ENCODE data around the gene ANKHD1.
A peak's percentile ranks its signal among the peaks of the same experiment; 100 is the strongest.
"Not testable (repeated sequence)": the region's sequence is repeated elsewhere in the genome, so short reads cannot be mapped to it uniquely, and the experiment has no call there.

Gene ANKHD1

DNA sequence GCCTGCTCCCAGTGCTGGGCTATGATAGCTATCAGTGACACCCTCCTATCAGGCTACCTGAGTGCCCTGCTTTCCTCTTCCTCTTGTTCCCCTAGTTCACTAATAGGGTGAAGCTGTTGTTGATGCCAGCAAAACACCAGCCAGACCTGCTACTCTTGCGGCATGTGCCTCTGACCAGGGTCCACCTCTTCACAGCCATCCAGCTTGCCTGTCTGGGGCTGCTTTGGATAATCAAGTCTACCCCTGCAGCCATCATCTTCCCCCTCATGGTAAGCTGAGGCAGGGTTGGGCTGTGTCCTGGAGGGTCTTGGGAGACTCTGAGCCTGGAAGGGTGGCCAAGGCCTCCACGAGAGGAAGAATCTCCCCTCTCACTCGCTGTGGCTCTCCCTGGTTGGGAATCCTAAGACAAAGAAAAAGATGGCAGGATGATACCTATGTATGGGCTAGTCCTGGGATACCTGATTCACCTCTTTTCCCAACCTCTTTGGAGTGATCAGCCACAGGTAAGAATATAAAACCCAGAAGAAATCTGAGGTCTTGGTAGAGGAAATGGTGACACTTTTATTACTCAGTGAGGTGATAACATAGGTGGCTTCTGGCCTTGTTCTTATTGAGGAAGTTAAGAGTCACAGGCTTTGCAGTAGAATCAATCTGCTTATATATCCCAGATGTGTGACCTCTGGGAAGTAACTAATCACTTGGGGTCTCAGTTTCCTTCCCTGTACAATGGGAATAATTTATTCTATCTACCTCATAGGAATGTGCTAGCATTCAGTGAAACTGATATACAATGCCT, 30.1 kb upstream of the ANKHD1 start:
- no peak for DNase-seq

DNA sequence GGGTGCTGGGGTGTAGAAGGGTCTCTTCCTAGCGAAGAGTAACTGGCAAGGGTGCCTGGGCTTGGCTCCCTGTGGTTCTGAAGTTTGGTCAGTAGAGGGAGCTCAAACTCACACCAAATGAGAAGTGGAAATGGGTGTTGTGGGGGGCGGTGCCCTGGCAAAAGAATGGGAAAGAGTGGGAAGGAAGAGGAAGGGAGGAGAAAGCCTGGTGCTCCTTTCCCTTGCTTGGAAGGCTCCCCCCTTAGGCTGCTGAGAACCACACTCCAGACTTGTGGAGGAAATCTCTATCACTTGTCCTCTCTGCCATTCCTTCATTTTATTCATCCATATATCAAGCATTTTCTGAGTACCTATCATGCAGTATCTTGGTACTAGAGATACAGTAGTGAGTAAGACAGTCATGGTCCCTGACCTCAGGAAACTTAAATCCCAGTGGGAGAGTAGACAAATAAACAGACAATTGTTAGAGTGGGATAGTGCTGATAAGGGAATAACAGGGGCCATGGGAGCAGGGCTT, 28.6 kb upstream of the ANKHD1 start:
- DNase-seq: peak; percentile 82 to 89

DNA sequence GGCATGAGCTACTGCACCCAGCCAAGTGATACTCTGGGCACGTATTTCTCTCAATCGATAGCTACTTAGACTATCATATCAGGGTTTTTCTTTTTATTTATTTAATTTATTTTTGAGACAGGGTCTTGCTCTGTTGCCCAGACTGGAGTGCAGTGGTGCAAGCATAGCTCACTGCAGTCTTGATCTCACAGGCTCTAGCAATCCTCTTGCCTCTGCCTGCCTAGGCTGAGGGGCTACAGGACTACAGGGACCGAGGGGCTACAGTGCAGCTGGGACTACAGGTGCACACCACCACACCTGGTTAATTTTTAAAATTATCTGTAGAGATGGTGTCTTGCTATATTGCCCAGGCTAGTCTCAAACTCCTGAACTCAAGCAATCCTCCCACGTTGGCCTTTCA, 20.3 kb upstream of the ANKHD1 start:
- DNase-seq: no peak

DNA sequence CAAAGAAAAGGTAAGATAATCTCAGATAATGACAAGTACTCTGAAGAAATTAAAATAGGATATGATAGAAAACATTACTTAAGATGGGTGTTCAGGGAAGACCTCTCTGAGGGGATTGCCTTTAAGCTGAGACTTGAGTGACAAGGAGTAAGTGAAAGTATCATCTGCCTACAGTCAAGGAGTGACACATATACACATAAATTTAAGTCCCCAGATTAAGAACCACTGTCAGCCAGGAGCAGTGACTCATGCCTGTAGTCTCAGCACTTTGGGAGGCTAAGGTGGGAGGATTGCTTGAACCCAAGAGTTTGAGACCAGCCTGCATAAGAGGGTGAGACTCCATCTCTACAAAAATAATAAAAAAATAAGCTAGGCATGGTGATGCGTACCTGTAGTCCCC, 19.7 kb upstream of the ANKHD1 start:
- DNase-seq: no peak

DNA sequence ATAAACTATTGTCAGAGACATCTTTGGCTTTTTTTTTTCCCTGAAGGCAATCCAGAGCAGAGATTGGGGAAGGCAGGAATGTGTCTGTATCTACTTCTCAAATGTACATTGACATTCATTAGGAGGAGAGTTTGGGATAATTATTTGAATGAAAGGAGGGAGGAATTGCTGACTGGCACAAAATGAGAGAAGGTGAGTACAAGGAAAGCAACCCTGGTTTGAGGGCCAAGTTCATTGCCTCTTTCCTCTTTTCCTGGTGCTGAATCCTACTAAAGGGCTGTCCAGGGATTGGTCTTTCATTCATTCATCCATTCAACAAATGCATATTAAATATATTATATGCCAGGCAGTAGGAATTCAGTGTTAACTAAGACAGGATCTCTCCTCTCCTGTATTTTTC, 18.8 kb upstream of the ANKHD1 start:
- DNase-seq: no peak

DNA sequence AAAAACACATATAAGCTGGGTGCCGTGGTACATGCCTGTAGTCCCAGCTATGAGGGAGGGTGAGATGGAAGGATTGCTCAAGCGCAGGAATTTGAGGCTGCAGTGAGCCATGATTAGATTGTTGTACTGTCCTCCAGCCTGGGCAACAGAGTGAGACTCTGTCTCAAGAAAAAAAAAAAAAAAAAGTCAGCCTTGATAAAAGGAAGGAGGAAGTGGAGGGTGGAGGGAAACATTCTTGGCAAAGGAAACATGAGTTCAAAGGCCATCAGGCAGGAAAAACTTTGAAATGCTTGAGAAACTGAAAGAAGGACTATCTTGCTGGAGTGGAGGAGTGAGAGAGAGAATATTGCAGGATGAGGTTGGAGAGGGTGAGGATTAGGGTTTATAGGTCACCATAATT, 18.3 kb upstream of the ANKHD1 start:
- no peak for DNase-seq

DNA sequence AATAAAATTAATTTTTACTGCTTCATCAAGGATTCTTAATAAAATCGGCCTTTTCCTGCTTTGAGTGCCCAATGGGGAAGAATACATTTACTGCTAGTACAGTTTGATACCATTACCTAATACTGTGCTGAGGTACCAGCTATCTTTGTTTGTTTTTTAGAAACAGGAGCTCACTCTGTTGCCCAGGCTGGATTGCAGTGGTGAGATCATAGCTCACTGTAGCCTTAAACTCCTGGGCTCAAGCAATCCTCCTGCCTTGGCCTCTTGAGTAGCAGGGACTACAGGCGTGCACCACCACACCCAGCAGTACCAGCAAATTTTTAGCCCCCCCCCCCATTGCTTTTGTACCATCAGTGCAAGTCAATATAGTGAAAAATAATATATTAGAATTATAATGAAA, 13.6 kb upstream of the ANKHD1 start:
- no peak for DNase-seq

DNA sequence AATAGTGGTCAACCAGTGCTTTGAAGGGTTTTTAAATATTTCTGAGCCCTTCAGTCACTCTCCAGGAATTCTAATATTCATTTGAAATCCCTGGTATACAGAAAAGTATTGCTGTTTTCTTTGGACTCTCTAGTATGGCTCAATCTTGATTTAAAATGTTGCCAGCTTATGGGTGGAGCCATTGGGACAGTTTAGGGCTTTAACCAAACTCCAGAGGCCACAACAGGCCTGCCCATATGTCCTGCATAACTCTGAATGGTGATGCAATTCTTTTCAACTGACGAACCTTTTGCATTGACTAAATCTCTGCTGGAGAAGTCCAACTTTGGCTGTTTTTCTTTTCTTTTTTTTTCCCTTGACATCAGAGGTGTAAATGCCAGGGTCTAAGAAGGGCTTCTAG, 10.3 kb upstream of the ANKHD1 start:
- DNase-seq: no peak

DNA sequence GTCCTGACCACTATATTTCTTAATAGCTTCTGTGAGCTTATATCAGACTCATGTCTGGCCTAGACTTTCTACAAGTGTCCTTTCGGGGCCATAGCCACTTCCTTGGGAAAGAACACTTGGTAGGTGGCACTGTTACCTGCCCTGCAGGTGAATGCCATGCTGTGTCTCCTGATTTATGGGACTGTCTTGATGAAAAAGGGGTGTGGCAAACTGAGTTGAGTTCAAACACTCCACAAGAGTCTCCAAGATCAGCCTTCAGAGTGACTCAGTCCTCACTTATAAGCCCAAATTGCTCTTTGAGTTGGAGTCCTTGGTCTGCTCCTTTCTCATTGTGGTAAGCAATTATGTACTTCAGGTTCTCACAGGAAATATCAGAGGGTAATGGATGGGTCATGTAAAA, 9.9 kb upstream of the ANKHD1 start:
- no peak for DNase-seq

DNA sequence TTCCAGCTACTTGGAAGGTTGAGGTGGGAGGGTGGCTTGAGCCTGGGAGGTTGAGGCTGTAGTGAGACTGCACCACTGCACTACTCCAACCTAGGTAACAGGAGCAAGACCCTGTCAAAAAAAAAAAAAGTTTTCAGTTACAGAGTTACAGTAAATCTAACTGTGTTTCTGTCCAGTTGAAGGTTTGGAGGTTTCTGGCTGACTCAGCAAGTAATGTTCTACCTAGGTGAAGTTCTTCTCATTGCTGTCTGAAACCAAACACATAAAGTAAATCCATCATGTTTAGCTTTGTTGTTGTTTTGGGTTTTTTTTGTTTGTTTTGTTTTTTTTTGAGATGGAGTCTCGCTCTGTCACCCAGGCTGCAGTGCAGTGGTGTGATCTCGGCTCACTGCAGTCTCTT, 7.9 kb upstream of the ANKHD1 start:
- DNase-seq: no peak

DNA sequence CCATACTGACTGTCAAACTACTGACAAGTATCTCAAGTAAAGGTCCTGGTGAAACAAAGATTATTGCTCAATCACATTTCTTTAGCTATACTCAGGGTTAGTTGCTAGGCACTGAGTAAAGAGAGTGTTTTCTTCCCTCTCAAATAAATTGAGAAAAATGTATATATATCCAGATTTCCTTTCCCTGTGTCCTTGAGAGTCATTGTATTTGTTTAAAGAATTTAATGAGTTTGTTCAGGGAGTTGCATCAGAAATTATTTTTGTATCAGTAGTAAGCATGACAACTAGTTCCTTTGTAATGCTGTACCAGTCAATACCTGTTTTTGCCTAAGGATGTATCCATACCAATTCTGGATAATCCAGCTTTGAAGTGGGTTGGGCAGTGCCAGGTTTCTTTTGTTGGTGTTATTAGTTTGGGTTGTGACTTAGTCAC, 3.2 kb upstream of the ANKHD1 start:
- DNase-seq: no peak

DNA sequence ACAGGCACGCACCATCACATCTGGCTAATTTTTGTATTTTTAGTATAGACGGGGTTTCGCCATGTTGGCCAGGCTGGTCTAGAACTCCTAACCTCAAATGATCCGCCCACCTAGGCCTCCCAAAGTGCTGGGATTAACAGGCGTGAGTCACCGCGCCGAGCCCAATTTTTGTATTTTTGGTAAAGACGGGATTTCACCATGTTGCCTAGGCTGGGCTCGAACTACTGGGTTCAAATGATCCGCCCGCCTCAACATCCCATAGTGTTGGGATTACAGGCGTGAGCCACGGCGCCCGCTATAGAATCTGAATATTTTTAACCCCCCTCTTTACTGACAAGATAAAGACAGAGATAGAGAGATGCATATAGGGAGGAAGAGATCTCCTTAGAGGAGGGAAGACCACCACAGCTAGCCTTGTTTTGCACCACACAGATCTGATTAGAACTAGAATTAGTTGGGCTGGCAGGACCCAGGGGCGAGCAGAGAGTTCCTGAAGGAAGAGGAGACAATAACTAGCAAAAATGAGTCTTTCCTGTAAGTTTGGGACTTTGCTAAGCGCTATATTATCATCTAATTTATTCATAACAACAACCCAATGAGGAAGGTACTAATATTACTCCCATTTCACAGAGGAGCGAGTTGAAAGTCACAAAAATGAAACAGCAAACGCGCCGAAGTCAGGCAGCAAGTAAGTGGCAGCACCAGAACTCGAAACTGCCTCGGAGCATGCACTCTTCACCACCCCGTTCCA, 1.5 kb upstream of the ANKHD1 start:
- no peak for DNase-seq

DNA sequence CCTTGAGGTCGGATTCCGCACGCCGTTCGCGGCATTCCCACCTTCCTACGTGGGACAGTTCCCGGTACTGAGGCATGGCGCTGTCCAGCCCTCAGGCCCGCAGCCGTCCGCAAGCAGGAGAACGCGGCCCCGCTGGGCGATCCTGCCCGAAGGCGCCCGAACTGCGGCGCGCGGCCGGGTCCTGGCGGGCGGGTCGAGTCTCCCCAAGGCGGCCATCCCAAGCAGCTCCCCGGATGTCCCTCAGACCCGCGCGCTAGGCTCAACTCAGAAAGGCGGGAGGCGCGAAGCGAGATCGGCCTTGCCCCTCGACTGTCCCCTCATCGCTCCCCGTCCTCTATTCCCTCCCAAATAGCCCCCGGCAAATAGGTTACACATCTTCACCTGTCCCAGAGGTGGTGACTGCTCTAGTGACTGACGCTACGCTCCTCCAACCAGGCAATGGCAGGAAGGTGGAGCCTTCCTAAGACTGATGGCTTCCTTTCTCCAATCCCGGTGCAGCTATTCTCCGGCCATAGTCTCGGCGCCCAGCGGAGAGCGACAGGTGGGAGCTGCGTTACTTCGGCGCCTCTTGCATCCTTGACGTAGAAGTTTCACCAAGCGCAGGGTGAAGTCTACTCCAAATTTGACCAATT, 787 bp upstream of the ANKHD1 start:
- DNase-seq: peak; percentile 96 to 97

DNA sequence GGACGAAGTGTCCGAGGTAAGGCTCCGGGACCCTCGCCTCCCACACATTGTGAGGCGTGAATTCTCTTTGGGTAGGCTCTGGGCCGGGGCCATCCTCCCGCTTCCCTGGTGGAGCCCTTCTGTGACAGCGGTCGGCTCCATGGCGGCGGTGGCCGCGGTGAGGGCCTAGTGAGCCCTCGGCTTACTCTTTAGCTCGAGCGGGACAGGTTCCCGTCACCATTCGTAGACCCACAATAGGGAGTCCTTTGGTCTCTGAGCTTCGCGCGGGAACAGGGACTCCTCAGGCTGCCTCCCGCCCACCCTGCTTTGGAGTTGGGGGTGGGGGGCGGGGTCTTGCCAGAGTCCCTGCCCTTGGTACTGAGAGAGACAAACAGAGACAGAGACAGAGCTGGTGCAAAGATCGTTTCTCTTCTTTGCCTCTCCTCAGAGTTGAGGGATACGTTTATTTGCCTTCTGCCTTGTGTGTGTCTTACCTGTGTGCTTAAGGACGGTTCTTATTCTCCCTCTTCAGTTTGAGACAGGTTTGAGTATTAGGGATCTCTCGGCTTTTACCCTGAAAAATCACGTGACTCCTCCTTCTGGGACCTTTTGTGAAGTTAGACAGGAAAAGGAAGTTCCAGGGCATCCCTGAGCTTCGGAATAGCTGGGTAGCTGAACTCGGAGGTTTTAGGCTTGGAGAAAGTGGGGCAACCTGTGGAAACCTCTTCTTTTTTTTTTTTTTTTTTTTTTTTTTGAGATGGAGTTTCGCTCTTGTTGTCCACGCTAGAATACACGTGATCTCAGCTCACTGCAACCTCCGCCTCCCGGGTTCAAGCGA, 833 bp downstream of the ANKHD1 start:
- peak; percentile 48 to 70 for DNase-seq

DNA sequence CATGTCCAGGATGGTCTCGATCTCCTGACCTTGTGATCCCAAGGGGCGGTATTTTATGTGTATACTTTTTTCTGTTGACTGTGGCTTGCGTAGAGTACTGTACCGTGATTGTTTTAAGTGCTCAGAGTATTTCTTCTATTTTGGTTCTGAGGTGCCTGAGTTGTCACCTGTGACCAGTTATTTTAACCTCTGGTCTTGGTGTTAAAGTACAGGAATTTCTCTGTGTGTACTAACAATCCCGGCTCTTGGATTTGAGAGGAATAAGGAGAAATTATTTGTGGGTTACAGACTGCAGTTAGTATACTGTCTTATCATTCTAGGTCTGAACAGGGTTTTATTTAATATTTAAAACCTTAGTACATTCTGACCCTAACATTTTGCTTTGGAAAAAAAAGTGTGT, 2.0 kb downstream of the ANKHD1 start:
- no peak for DNase-seq

DNA sequence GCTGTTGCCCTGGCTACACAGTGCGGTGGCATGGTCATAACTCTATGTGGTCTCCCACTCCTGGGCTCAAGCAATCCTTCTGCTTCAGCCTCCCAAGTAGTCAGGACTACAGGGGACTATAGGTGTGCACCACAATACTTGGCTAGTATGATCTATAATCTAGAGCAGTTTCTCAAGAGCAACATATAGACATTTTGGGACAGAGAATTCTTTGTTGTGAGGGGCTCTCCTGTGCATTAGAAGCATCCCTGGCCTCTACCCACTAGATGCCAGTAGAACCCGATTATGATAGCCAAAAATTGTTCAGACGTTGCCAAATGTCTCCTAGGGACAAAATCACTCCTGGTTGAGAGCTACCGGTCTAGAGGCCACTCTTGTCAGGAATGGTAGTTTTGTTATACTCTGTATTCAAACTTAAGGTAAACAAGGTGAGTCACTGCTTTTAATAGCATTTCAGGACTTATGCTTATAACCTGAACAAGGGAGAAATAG, 7.2 kb downstream of the ANKHD1 start:
- no peak for DNase-seq

DNA sequence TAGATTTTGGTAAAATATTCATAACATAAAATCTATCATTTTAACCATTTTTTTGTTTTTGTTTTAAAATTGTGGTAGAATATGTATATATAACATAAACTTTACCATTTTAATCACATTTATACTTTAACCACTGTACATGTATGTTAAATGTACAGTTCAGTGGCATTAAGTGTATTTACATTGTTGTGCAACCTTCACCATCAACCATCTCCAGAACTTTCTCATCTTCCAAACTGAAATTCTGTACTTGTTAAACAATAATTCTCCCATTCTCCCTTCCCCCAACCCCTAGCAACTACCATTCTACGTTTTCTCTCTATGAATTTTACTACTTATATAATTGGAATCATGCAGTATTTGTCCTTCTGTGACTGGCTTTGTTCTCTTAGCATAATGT, 11.6 kb downstream of the ANKHD1 start:
- no peak for DNase-seq

DNA sequence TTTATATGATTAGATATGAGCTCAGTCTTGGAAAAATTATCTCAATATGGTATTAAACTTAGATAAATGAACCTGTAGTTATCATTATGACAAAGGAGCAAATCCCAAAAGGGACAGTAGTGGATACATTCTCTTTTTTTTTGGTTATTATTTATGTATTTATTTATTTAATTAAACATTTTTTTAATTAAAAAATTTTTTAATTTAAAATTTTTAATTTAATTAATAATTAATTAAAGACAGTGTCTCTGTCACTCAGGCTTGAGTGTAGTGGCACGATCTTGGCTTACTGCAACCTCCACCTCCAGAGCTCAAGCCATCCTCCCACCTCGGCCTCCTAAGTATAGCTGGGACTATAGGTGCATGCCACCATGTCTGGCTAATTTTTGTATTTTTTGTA, 15.6 kb downstream of the ANKHD1 start:
- DNase-seq: no peak

DNA sequence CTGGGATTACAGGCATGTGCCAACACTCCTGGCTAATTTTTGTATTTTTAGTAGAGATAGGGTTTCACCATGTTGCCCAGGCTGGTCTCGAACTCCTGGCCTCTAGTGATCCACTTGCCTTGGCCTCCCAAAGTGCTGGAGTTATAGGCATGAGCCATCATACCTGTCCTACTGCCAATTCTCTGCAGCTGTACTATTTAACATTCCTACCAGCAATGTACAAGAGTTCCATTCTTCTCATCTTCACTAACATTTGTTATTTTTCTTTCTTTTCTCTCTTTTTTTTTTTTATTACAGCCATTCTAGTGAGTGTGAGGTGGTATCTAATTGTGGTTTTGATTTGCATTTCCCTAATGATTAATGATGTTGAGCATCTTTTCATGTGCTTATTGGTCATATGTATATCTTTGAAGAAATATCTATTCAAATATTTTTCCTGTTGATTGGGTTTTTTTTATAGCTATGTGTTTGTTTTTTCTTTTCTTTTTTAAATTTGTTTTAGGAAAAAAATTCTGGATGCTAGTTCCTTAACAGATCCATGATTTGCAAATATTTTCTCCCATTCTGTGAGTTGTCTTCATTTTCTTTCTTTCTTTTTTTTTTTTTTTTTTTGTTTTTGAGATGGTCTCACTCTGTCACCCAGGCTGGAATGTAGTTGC, 17.4 kb downstream of the ANKHD1 start:
- DNase-seq: no peak

DNA sequence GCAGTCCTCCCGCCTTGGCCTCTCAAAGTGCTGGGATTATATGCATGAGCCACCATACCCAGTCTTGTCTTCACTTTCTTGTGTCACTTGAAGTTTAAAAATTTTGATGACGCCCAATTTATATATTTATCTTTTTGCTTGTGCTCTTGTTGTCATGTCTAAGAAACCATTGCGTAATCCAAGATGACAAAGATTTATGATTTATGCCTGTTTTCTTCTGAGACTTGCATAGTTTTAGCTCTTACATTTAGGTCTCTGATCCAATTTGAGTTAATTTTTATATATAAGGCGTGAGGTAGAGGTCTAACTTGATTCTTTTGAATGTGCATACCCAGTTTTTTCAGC, 18.6 kb downstream of the ANKHD1 start:
- DNase-seq: no peak

DNA sequence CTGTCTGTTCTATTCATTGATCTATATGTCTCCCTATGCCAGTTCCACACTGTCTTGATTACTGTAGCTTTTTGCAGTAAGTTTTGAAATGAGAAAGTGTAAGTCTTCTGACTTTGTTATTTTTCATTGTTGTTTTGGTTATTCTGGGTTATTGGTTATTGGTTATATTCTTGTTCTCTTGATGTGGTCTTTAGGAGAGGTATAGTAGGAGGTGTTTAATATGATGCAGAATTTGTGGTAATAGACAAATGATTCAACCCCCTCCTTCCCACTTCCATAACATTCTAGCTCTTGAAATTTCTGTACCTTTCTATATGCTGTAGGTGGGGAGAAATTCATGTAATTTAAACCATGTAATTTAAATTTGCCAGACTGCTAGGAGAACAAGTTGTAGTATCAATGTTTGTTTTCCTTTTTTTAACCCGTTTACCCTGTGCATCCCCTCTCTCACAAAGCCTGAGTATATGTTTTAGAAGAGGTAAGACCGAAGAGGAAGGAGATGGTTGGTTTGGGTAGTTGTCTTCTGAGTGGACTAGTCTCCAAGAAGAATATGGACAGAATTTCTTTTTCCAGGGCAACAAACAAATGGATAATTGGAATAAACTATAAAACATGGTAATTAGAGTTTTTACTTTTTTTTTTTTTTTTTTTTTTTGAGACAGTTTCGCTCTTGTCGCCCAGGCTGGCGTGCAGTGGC, 19.2 kb downstream of the ANKHD1 start:
- no peak for DNase-seq

DNA sequence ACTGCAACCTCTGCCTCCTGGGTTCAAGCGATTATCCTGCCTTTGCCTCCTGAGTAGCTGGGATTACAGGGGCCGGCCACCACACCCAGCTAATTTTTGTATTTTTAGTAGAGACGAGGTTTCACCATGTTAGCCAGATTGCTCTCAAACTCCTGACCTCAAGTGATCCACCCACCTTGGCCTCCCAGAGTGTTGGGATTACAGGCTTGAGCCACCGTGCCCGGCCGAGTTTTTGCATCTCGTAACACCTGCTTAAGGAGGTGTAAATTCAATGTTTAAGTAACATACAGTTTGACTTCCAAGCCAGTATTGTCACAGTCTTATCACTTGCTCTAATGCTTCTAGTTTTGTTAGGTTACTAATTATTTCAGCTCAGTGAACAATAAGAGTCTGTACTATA, 19.7 kb downstream of the ANKHD1 start:
- not testable (repeated sequence) for DNase-seq

All from SHP77 (cell line).